ENCODE results near the gene PRSS56.

PRSS56 gene

DNA sequence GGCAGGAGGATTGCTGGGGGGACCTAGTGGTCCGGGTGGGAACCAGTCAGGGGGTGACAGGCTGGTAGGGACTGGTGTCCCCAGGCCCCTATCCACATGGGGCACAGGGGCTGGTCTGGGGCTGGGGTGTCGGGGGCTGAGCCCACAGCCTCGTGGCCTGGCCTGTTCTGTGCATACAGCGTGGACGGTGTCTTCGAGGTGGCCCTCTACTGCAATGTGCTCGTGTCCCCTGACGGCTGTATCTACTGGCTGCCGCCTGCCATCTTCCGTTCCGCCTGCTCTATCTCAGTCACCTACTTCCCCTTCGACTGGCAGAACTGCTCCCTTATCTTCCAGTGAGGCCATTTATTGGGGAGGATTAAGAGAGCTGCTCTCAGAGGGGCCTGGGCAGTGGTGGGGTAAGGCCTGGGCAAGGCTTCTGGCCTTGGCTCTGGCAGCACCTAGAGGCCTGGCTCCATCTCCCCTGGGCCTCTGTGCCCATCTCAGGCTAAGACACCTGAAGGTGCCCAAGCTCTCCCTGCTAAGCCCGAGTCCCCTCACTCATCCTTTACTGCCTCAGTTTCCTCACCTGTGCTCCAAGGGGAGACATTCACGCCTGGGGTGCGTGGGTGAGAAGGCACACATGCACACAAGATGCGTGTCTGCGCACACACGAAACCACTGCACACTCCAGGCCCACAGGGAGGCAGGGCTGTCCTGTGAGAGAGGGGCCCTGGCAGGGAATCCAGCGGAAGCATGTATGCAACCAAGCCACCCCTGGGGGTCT lies 21.2 kb downstream of the PRSS56 start:
- no peak overlapping the region for H3K4me3 ChIP-seq (ENCODE audit: low read length)
- H3K36me3 ChIP-seq (ENCODE audit: control insufficient read depth, insufficient read depth, low read length, severe bottlenecking) = no peaks in the 10 kb centered on the region
- H3K4me1 ChIP-seq (ENCODE audit: control insufficient read depth, insufficient read depth, low read length) = no peaks in the 10 kb centered on the region
- H3K27me3 ChIP-seq (replicated peaks; ENCODE audit: control insufficient read depth, insufficient read depth, low read length) = peaks cover 28% of the 10 kb centered on the region
- DNase-seq (ENCODE audit: low read depth) = no peak
- H3K9ac ChIP-seq (ENCODE audit: low read length) = no peak overlapping the region
- peaks cover 5% of the 10 kb centered on the region for H3K9me3 ChIP-seq (ENCODE audit: control insufficient read depth, low read length)

DNA sequence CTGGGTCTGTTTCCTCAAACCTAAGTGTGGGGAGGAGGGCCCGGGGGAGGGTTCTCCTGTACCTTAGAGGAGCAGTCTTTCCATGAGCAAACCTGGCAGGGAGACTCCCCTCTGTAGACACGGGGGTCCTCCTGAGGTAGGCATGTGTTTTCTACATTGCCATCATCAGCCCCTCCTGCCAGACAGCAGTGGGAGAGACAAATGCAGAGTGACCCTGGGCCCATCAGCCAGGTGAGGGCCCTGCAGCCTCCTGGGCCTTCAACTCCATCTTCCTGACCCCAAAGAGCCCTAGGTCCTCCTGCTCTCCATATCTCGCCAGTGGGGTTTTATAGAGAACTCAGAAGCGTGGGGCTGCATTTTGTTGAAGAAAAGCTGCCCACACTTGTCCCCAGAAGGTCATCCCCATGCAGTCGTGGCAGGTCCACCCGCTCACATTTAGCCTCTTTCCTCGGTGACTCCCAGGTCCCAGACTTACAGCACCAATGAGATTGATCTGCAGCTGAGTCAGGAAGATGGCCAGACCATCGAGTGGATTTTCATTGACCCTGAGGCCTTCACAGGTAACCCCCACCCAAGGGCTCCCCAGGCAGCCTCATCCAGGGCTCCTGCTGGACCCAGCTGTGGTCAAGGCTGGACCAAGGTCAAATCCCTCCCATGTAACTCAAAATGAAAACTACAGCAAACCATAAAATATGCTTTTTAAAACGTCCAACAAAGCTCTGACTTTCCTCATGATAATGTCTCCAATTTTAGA lies 21.9 kb downstream of the PRSS56 start:
- H3K4me3 ChIP-seq (ENCODE audit: low read length) = no peak overlapping the region
- no peaks in the 10 kb centered on the region for H3K9me3 ChIP-seq (ENCODE audit: control insufficient read depth, low read length)
- no peaks in the 10 kb centered on the region for H3K4me1 ChIP-seq (ENCODE audit: control insufficient read depth, insufficient read depth, low read length)
- no peaks in the 10 kb centered on the region for H3K36me3 ChIP-seq (ENCODE audit: control insufficient read depth, insufficient read depth, low read length, severe bottlenecking)
- H3K9ac ChIP-seq (ENCODE audit: low read length) = no peak overlapping the region
- no peak for DNase-seq (ENCODE audit: low read depth)
- H3K27me3 ChIP-seq (replicated peaks; ENCODE audit: control insufficient read depth, insufficient read depth, low read length) = peaks cover 21% of the 10 kb centered on the region

DNA sequence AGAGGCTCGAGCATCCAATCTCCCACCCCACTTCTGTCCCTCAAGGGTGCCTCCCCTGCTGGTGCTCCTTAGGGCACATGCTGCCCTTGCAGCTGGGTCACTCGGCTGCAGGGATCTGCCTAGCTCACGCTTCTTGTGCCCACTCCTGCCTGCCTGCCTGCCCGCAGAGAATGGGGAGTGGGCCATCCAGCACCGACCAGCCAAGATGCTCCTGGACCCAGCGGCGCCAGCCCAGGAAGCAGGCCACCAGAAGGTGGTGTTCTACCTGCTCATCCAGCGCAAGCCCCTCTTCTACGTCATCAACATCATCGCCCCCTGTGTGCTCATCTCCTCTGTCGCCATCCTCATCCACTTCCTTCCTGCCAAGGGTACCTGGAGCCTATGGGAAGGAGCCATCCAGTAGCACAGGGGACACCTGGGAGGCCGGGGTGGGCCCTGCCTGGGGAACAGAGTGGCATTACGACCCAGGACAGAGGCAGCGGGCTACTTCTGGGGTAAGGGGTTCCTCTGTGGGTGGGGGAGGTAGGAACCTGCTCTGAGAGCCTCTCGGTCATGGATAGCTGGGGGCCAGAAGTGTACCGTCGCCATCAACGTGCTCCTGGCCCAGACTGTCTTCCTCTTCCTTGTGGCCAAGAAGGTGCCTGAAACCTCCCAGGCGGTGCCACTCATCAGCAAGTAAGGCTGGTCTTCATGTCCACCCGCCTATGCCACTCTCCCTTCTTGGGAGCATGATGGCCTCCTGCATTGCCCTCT lies 22.7 kb downstream of the PRSS56 start:
- Histone ChIP-seq H3K36me3 (ENCODE audit: control insufficient read depth, insufficient read depth, low read length, severe bottlenecking) (peaks cover 2% of the 10 kb centered on the region), H3K9me3 (ENCODE audit: control insufficient read depth, low read length) (no peaks in the 10 kb centered on the region), H3K4me3 (ENCODE audit: low read length) (no peak overlapping the region), H3K27me3 (replicated peaks; ENCODE audit: control insufficient read depth, insufficient read depth, low read length) (peaks cover 15% of the 10 kb centered on the region), H3K4me1 (ENCODE audit: control insufficient read depth, insufficient read depth, low read length) (no peaks in the 10 kb centered on the region), H3K9ac (ENCODE audit: low read length) (no peak overlapping the region)
- DNase-seq (ENCODE audit: low read depth) = no peak

DNA sequence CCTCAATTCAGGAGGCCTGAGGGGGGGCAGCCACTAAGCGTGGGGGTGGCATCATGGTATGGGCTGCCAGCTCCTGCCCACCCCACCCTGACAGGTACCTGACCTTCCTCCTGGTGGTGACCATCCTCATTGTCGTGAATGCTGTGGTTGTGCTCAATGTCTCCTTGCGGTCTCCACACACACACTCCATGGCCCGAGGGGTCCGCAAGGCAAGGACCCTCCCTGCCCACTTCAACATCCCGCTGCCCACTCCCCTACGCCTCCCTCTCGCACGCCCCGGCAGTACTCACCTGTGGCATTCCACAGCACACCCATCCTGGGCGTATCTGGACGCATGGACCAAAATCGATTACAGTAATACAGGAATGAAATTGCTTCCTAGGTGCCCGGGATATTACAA lies 23.3 kb downstream of the PRSS56 start:
- Histone ChIP-seq H3K36me3 (ENCODE audit: control insufficient read depth, insufficient read depth, low read length, severe bottlenecking) (peaks cover 2% of the 10 kb centered on the region), H3K9me3 (ENCODE audit: control insufficient read depth, low read length) (no peaks in the 10 kb centered on the region), H3K4me3 (ENCODE audit: low read length) (no peak overlapping the region), H3K27me3 (replicated peaks; ENCODE audit: control insufficient read depth, insufficient read depth, low read length) (peaks cover 9% of the 10 kb centered on the region), H3K9ac (ENCODE audit: low read length) (no peak overlapping the region), H3K4me1 (ENCODE audit: control insufficient read depth, insufficient read depth, low read length) (no peaks in the 10 kb centered on the region)
- no peak for DNase-seq (ENCODE audit: low read depth)

DNA sequence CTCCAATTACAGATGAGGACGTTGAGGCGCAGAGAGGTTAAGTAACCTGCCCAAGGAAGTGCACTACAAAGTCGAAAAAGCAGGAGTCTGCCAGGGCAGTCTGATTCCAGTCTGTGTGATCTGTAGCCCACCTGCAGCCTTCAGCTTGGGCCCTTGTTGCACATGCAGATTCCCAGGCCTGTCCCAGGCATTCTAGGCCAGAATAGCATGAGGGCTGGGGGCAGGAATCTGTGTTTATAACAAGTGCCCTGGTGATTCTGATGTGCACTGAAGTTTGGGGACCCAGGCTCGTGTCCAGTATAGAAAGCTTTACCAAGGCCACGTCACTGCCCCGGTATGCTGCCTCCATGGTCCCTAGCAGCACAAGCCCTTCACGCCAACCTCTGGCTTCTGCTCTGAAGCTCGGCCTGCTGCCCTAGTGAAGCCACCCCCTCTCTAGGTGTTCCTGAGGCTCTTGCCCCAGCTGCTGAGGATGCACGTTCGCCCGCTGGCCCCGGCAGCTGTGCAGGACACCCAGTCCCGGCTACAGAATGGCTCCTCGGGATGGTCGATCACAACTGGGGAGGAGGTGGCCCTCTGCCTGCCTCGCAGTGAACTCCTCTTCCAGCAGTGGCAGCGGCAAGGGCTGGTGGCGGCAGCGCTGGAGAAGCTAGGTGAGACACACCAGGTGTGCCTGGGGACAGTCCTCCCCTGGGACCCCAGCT lies 23.9 kb downstream of the PRSS56 start:
- Histone ChIP-seq H3K9me3 (ENCODE audit: control insufficient read depth, low read length) (no peaks in the 10 kb centered on the region), H3K4me1 (ENCODE audit: control insufficient read depth, insufficient read depth, low read length) (no peaks in the 10 kb centered on the region), H3K4me3 (ENCODE audit: low read length) (no peak overlapping the region), H3K36me3 (ENCODE audit: control insufficient read depth, insufficient read depth, low read length, severe bottlenecking) (peaks cover 2% of the 10 kb centered on the region), H3K9ac (ENCODE audit: low read length) (no peak overlapping the region), H3K27me3 (replicated peaks; ENCODE audit: control insufficient read depth, insufficient read depth, low read length) (peaks cover 7% of the 10 kb centered on the region)
- DNase-seq (ENCODE audit: low read depth) = no peak

DNA sequence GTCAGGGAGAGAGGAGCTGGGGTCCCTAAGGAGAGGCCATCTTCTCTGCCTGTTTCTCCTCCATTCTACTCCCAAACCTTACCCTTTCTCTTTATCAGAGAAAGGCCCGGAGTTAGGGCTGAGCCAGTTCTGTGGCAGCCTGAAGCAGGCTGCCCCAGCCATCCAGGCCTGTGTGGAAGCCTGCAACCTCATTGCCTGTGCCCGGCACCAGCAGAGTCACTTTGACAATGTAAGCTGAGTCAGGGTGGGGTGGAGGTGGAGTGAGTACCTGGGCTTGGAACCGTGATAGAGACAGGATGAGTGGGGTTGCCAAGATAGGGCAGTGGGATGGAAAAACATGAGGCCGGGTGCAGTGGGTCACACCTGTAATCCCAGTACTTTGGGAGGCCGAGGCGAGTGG lies 24.5 kb downstream of the PRSS56 start:
- no peaks in the 10 kb centered on the region for H3K9me3 ChIP-seq (ENCODE audit: control insufficient read depth, low read length)
- H3K27me3 ChIP-seq (replicated peaks; ENCODE audit: control insufficient read depth, insufficient read depth, low read length) = peaks cover 4% of the 10 kb centered on the region
- peaks cover 2% of the 10 kb centered on the region for H3K36me3 ChIP-seq (ENCODE audit: control insufficient read depth, insufficient read depth, low read length, severe bottlenecking)
- peaks cover 4% of the 10 kb centered on the region for H3K4me1 ChIP-seq (ENCODE audit: control insufficient read depth, insufficient read depth, low read length)
- DNase-seq (ENCODE audit: low read depth) = no peak
- H3K9ac ChIP-seq (ENCODE audit: low read length) = no peak overlapping the region
- no peak overlapping the region for H3K4me3 ChIP-seq (ENCODE audit: low read length)

DNA sequence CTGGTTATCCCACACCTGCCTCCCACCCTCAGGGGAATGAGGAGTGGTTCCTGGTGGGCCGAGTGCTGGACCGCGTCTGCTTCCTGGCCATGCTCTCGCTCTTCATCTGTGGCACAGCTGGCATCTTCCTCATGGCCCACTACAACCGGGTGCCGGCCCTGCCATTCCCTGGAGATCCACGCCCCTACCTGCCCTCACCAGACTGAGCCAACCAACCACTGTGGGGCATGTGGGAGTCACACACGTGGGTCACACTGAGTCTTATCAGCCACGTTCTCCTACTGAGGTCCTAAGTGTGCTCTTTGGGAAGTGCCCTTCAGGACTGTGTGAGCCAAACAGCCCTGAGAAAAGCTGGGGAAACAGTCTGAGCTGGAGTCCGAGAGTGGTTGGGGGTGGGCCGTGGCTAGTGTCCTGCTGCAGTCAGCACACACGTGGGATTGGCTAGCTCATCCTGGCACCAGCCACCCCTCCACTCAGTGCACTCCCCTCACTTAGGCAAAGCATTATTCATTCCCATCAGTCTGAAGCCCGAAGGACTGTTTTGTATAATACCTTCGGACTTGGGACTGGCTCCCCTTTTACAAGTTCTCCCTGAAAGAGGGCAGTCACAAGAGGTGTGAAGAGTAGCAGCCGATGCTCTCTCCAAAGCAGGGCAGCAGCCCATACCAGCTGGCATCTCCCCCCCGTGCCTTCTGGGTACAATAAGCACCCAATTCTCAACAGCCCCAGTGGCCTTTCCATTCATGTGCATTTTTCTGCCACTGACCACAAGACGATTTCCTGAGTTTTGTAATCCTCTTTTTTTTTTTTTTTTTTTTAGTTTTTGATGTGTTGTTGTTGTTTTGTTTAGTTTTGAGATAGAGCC lies 25.6 kb downstream of the PRSS56 start:
- Histone ChIP-seq H3K4me1 (ENCODE audit: control insufficient read depth, insufficient read depth, low read length) (peaks cover 7% of the 10 kb centered on the region), H3K4me3 (ENCODE audit: low read length) (no peak overlapping the region), H3K9me3 (ENCODE audit: control insufficient read depth, low read length) (no peaks in the 10 kb centered on the region), H3K9ac (ENCODE audit: low read length) (no peak overlapping the region), H3K27me3 (replicated peaks; ENCODE audit: control insufficient read depth, insufficient read depth, low read length) (no peaks in the 10 kb centered on the region), H3K36me3 (ENCODE audit: control insufficient read depth, insufficient read depth, low read length, severe bottlenecking) (peaks cover 2% of the 10 kb centered on the region)
- DNase-seq (ENCODE audit: low read depth) = no peak

DNA sequence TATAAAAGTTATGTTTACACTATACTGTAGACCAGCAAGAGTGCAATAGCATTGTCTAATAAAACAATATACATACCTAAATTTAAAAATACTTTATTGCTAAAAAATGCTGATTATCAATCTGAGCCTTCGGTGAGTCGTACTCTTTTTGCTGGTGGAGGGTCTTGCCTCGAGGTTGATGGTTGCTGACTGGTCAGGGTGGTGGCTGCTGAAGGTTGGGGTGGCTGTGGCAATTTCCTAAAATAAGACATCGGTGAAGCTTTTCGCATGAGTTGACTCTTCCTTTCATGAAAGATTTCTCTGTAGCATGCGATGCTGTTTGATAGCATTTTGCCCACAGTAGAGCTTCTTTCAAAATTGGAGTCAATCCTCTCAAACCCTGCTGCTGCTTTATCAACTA lies 27.8 kb downstream of the PRSS56 start:
- Histone ChIP-seq H3K36me3 (ENCODE audit: control insufficient read depth, insufficient read depth, low read length, severe bottlenecking) (peaks cover 6% of the 10 kb centered on the region), H3K9ac (ENCODE audit: low read length) (no peak overlapping the region), H3K4me3 (ENCODE audit: low read length) (no peak overlapping the region), H3K9me3 (ENCODE audit: control insufficient read depth, low read length) (no peaks in the 10 kb centered on the region), H3K27me3 (replicated peaks; ENCODE audit: control insufficient read depth, insufficient read depth, low read length) (no peaks in the 10 kb centered on the region), H3K4me1 (ENCODE audit: control insufficient read depth, insufficient read depth, low read length) (peaks cover 14% of the 10 kb centered on the region)
- no peak for DNase-seq (ENCODE audit: low read depth)

DNA sequence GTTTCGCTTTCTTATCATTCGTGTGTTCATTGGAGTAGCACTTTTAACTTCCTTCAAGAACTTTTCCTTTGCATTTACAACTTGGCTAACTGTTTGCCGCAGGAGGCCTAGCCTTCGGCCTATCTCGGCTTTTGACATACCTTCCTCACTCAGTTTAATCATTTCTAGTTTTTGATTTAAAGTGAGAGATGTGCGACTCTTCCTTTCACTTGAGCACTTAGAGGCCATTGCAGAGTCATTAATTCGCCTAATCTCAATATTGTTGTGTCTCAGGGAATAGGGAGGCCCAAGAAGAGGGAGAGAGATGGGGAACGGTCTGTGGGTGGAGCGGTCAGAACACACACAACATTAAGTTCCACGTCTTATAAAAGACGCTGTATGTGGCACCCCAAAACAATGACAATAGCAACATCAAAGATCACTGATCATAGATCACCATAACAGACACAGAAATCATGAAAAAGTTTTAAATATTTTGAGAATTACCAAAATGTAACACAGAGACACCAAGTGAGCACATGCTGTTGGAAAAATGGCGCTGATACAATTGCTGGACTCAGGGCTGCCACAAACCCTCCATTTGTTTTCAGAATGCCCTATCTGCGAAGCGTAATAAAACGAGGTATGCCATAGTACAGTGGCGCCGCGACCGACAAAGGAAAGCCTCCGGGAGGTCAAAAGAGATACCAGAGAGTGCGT lies 29.6 kb downstream of the PRSS56 start:
- Histone ChIP-seq H3K4me1 (ENCODE audit: control insufficient read depth, insufficient read depth, low read length) (peaks cover 14% of the 10 kb centered on the region), H3K36me3 (ENCODE audit: control insufficient read depth, insufficient read depth, low read length, severe bottlenecking) (peaks cover 9% of the 10 kb centered on the region)
- DNase-seq (ENCODE audit: low read depth) = no peak

More for the DNA sequence above, 29.6 kb downstream of the PRSS56 start:
- H3K9ac ChIP-seq (ENCODE audit: low read length) = peak overlapping the region; percentile 98
- no peaks in the 10 kb centered on the region for H3K9me3 ChIP-seq (ENCODE audit: control insufficient read depth, low read length)
- no peaks in the 10 kb centered on the region for H3K27me3 ChIP-seq (replicated peaks; ENCODE audit: control insufficient read depth, insufficient read depth, low read length)
- peak overlapping the region; percentile 90 for H3K4me3 ChIP-seq (ENCODE audit: low read length)

All from adipocyte (in vitro differentiated cells).